ENCODE results near the gene KLHL30. TPM values are rescaled to one million over a fixed set of nuclear protein-coding genes. Genes with fewer than 3 reads are reported as not detected.

The KLHL30 gene
- total RNA-seq, 1 experiment from 2014 or later: 0.61 TPM

DNA sequence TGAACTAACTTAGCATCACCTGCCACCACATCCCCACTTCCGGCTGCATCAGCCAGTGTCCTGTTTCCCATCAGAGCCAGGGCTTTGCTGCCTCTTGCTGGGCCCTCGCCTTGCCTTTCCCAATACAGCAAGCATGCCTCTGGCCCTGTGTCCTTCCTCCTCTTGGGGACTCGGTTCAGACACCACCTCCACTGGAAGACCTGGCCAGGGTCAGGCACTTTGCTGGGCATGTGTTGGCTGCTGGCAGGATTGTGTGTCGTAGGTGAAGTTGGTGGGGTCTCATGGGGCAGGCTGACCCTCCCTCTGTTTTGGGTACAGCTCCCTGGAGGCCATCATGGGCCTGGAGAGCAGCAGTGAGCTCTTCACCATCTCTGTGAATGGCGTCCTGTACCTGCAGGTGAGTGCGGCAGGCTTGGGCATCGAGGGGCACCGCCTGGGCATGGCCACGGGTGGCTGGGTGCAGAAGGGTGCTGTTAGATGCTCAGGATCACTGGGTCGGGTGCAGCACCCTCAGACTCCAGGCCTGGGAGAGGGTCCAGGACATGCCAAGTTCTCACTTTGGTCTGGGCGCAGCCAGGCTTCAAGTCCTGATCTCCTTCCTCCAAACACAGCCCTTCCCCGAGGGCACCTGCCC lies 26.9 kb downstream of the KLHL30 start:
- Histone ChIP-seq H3K27me3 (ENCODE audit: insufficient read depth, low read length) (no peaks in the 10 kb centered on the region), H3K79me2 (ENCODE audit: insufficient read depth, low read length) (no peaks in the 10 kb centered on the region), H3K9me2 (ENCODE audit: insufficient read depth) (no peaks in the 10 kb centered on the region), H3K27ac (ENCODE audit: low read depth, low read length) (no peak overlapping the region), H4K20me1 (ENCODE audit: insufficient read depth) (no peaks in the 10 kb centered on the region), H3K9ac (ENCODE audit: low read length) (no peak overlapping the region), H3K9me3 (ENCODE audit: control insufficient read depth in 1 of 2, insufficient read depth in 1 of 2, low read depth in 1 of 2, low read length in 2 of 2) (no peaks in the 10 kb centered on the region), H3K4me1 (ENCODE audit: control insufficient read depth in 1 of 2, insufficient read depth in 2 of 2, low read length in 2 of 2) (0 out of 4 replicates have a peak, but pooled peaks cover 0 to 2% of the 10 kb centered on the region in 2 experiments), H2AFZ (ENCODE audit: low read depth, low read length, poor library complexity, severe bottlenecking) (no peak overlapping the region), H3K36me3 (ENCODE audit: control insufficient read depth in 1 of 2, insufficient read depth in 2 of 2, low read length in 2 of 2) (peaks cover under 1 to 4% of the 10 kb centered on the region in 2 experiments; a peak in 1 of 4 replicates), H3K4me3 (replicated peaks in 1 of 2; ENCODE audit: low read depth in 1 of 2, low read length in 2 of 2) (no peak overlapping the region), H3K4me2 (ENCODE audit: low read length) (no peak overlapping the region)
- BruUV-seq (replicated peaks): no TSS peak
- RAD21 ChIA-PET (ENCODE audit: low non-redundant PET in 1 of 2, low total read pairs in 2 of 2, uncharacterized antibody in 2 of 2, unreplicated experiment in 2 of 2): no interaction called here
- intact Hi-C loops (cut with micrococcal nuclease): no loop called here
- no peak for DNase-seq (ENCODE audit: low read depth, low spot score)
- ATAC-seq: no peak
- CTCF ChIA-PET: no interaction called here
- POLR2A ChIA-PET: no interaction called here
- TF ChIP-seq, protein P1, sequence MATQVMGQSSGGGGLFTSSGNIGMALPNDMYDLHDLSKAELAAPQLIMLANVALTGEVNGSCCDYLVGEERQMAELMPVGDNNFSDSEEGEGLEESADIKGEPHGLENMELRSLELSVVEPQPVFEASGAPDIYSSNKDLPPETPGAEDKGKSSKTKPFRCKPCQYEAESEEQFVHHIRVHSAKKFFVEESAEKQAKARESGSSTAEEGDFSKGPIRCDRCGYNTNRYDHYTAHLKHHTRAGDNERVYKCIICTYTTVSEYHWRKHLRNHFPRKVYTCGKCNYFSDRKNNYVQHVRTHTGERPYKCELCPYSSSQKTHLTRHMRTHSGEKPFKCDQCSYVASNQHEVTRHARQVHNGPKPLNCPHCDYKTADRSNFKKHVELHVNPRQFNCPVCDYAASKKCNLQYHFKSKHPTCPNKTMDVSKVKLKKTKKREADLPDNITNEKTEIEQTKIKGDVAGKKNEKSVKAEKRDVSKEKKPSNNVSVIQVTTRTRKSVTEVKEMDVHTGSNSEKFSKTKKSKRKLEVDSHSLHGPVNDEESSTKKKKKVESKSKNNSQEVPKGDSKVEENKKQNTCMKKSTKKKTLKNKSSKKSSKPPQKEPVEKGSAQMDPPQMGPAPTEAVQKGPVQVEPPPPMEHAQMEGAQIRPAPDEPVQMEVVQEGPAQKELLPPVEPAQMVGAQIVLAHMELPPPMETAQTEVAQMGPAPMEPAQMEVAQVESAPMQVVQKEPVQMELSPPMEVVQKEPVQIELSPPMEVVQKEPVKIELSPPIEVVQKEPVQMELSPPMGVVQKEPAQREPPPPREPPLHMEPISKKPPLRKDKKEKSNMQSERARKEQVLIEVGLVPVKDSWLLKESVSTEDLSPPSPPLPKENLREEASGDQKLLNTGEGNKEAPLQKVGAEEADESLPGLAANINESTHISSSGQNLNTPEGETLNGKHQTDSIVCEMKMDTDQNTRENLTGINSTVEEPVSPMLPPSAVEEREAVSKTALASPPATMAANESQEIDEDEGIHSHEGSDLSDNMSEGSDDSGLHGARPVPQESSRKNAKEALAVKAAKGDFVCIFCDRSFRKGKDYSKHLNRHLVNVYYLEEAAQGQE (IDR thresholded peaks at IDR 0.05; ENCODE audit: low read depth): no peak
- no peak for TF ChIP-seq ELF1 (IDR thresholded peaks at IDR 0.05; ENCODE audit: borderline replicate concordance, low read depth)
- TF ChIP-seq POLR2A (IDR thresholded peaks at IDR 0.05; ENCODE audit: borderline replicate concordance, extremely low read depth, insufficient read depth, insufficient read length): no peak
- no peak for TF ChIP-seq YY1 (IDR thresholded peaks at IDR 0.05; ENCODE audit: extremely low read depth, insufficient replicate concordance, low read depth, low read length)
- no peak for TF ChIP-seq ZFX (IDR thresholded peaks at IDR 0.05)
- no peak for TF ChIP-seq EZH2 (IDR thresholded peaks at IDR 0.05)
- no peak for TF ChIP-seq CBX3 (IDR thresholded peaks at IDR 0.05; ENCODE audit: low read depth)
- TF ChIP-seq POLR2AphosphoS5 (IDR thresholded peaks at IDR 0.05; ENCODE audit: low read depth, low read length): no peak
- TF ChIP-seq TCF7L2 (IDR thresholded peaks at IDR 0.05; ENCODE audit: borderline replicate concordance, extremely low read depth, insufficient read depth, insufficient read length): no peak
- no peak for TF ChIP-seq RAD21 (IDR thresholded peaks at IDR 0.05; ENCODE audit: low read depth)
- TF ChIP-seq, protein P2, sequence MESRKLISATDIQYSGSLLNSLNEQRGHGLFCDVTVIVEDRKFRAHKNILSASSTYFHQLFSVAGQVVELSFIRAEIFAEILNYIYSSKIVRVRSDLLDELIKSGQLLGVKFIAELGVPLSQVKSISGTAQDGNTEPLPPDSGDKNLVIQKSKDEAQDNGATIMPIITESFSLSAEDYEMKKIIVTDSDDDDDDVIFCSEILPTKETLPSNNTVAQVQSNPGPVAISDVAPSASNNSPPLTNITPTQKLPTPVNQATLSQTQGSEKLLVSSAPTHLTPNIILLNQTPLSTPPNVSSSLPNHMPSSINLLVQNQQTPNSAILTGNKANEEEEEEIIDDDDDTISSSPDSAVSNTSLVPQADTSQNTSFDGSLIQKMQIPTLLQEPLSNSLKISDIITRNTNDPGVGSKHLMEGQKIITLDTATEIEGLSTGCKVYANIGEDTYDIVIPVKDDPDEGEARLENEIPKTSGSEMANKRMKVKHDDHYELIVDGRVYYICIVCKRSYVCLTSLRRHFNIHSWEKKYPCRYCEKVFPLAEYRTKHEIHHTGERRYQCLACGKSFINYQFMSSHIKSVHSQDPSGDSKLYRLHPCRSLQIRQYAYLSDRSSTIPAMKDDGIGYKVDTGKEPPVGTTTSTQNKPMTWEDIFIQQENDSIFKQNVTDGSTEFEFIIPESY (IDR thresholded peaks at IDR 0.05; ENCODE audit: extremely low read depth, insufficient replicate concordance, low read length): no peak
- no peak for TF ChIP-seq FOSL1 (IDR thresholded peaks at IDR 0.05; ENCODE audit: low read depth)
- no peak for TF ChIP-seq EZH2phosphoT487 (IDR thresholded peaks at IDR 0.05; ENCODE audit: borderline replicate concordance)
